GM21717 (cell line): ENCODE data around the gene CST6.
"Not testable (repeated sequence)": the region's sequence is repeated elsewhere in the genome, so short reads cannot be mapped to it uniquely, and the experiment has no call there.

Experiments used
- ATAC-seq: cut with Tn5 transposase; IDR thresholded peaks from one replicate; pipeline ENCODE4 v1.9.1; 2021; ENCODE audit warnings: mild to moderate bottlenecking, moderate library complexity; ENCODE audit not compliant: unreplicated experiment

Gene CST6

GRCh38 chr11:66012946-66013761 lies 1.3 kb downstream of the CST6 start:
- no peak for ATAC-seq

GRCh38 chr11:66013762-66014100 lies 1.9 kb downstream of the CST6 start:
- ATAC-seq, result no peak

GRCh38 chr11:66014804-66015453 lies 3.1 kb downstream of the CST6 start:
- no peak for ATAC-seq

GRCh38 chr11:66015454-66015881 lies 3.7 kb downstream of the CST6 start:
- no peak for ATAC-seq

GRCh38 chr11:66015936-66016792 lies 4.4 kb downstream of the CST6 start:
- no peak for ATAC-seq

- ATAC-seq, result no peak
Measured at GRCh38 chr11:66016793-66017177, 5.0 kb downstream of the CST6 start.

GRCh38 chr11:66017321-66017720 lies 5.5 kb downstream of the CST6 start:
- no peak for ATAC-seq

GRCh38 chr11:66020212-66020611 lies 8.4 kb downstream of the CST6 start:
- no peak for ATAC-seq

GRCh38 chr11:66020618-66021357 lies 9.0 kb downstream of the CST6 start:
- ATAC-seq, result no peak

- no peak for ATAC-seq
Measured at GRCh38 chr11:66022401-66023185, 10.8 kb downstream of the CST6 start.

- not testable (repeated sequence) for ATAC-seq
Measured at GRCh38 chr11:66023186-66023440, 11.3 kb downstream of the CST6 start.

- no peak for ATAC-seq
Measured at GRCh38 chr11:66026017-66026529, 14.3 kb downstream of the CST6 start, which contains the start of gene CATSPER1. Gene CATSPER1 (minus strand): TSS chr11:66026479. CDS start chr11:66026379, 100 bp downstream.

GRCh38 chr11:66032957-66033735 lies 21.3 kb downstream of the CST6 start:
- no peak for ATAC-seq

GRCh38 chr11:66035653-66036333 lies 24.0 kb downstream of the CST6 start:
- no peak for ATAC-seq

GRCh38 chr11:66036334-66036710 lies 24.5 kb downstream of the CST6 start:
- no peak for ATAC-seq

- no peak for ATAC-seq
Measured at GRCh38 chr11:66037327-66037726, 25.5 kb downstream of the CST6 start.

GRCh38 chr11:66039765-66040164 lies 28.0 kb downstream of the CST6 start:
- ATAC-seq, result no peak

- ATAC-seq, result no peak
Measured at GRCh38 chr11:66042227-66042995, 30.6 kb downstream of the CST6 start.
